ENCODE data around the gene PPP6R1.

The PPP6R1 gene

DNA sequence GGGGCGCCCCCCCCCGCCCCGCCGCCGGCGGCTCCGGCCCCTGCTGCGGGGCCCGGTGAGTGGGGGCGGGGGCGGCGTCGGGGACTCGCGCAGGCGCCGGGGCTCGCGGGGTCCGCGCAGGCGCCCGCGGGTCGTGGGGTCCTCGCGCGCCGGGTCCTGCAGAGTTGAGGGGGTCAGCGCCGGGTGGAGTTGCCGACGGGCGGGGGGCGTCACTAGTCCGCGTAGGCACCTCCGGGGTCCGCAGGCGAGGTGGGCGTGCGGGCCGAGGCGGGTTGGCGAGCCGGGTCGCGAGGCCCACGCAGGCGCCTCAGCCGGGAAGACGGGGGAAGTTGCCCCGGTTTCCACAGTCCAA, 365 bp downstream of the PPP6R1 start:
- peak; percentile 37 to 64 for DNase-seq

DNA sequence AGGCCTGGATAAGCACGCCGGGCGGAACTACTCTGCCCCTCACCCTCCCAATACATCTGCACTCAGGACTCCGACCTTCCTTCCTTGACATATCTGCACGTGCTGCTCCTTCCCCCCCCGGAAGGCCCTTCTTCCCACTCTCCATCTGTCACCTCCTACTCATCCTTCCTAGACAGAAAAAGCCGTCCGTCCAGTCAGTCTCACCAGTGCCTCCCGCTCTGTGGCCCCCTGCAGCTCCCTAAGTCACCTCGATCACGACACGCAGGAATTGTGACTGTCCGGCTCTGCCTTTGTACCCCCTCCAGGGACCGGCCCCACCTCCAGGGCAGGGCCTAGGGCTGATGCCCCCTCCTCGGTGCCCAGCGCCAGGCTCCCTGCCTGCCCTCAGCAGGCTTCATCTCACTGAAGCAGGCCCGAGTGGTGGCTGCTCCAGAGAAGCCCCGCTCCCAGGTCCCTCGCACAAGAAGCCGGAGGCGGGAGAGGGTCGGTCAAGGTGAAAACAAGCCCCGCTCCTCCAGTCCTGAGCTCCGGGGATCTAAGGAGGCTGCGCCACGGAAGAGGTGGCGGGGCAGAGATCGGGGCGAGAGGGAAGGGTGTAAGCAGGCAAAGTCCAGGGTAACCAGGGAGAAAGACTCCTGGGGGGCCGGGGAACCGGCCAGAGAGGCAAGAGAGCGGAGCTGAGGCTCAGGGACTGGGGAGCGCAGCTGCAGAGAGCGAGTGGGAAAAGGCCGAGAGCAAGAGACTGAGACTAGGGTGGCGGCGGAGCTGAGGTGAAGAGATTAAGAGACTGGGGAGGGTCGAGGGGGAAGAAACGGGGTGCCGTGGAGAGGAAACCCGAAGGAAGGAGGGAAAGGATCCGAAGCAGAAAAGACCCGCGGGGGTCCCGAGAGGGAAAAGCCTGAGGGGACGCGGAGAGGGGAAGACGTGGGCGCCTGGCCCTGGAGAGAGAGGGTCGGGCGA, 1.1 kb downstream of the PPP6R1 start:
- DNase-seq, result no peak

DNA sequence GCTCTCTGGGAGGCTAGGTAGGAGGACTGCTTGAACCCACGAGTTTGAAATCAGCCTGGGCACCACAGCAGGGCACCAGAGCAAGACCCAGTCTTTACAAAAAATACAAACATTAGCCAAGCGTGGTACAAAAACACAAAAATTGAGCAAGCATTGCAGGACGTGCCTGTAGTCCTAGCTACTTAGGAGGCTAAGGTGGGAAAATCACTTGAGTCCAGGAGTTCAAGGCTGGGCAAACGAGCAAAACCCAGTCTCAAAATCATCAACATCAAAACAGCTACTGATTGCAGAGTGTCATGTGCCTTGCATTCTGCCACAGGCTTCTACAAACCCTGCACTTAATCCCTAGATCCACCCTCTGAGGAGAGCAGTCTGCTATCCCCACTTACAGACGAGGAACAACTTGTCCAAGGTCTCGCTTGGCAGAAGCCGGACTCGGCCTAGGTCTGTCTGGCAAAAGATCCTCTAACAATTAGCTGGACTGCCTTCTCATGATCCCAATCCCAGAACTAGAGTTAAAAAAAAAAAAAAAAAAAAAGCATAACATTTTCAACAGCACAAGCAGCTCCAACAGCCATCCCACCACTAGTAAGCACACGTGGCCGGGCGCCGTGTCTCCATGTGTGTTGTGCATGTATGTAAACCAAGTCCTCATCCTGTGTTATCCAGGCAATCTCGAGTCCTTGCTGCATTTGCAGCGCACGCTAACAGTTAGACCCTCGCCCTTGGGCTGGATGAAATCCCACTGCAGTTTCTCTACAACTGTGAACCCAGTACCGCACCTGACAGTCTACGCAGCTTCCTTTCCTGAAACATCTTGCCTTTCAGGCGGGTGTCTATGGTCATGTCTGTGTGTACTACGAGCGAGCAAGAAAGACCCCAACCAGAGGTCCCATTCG, 2.0 kb downstream of the PPP6R1 start:
- DNase-seq, result no peak

DNA sequence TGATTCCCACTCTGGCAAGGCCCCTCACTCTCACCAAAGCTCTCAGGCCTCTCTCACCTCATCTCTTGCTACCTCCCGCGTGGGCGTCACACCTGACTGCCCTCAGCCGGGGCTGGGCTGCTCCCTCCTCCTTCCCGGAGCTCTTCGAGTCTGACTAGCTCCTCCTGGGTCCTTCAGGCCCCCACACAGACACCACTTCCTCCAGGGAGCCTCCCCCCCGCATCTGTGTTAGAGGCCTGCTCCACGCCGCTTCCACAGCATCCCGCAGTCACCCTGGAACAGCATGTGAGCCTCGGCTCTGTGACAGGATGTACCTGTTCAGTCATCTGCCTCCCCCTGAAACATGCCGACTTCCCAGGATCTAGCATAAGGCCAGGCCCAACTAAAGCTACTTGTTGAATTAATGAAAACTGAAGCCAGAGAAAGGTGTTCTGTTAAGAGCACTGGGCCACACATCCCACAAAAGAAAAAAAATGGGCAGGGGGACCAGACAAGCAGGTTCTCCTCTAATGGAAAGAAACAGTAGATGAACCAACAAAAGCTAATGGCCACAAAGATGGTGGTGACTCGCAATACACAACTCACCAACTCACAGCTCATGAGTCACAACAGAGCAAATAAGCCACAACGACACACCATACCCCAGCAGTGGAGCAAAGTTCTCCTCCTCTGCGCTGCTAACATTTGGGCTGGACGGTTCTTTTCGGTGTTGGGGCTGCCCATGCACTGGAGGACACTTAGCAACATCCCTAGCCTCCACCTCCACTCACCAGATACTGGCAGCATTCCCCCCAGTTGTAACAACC, 3.0 kb downstream of the PPP6R1 start:
- DNase-seq, result peak; percentile 47 to 62

DNA sequence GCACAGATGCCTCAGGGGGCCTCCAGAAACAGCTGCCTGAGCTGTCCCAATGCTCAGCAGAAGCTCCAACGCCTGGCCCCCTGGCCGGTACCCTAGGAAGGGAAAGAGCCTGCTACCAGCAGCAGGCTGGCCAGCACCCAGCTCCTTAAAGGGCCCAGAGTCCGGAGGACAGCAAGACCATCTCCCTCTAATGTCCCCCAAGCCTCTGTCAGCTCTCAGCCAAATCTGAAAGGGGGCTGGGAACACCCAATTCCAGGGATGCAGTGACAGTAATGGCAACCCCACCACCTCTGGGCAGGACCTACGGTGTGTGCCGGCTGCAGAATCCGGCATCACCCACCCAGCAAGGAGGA, 4.2 kb downstream of the PPP6R1 start:
- DNase-seq, result no peak

DNA sequence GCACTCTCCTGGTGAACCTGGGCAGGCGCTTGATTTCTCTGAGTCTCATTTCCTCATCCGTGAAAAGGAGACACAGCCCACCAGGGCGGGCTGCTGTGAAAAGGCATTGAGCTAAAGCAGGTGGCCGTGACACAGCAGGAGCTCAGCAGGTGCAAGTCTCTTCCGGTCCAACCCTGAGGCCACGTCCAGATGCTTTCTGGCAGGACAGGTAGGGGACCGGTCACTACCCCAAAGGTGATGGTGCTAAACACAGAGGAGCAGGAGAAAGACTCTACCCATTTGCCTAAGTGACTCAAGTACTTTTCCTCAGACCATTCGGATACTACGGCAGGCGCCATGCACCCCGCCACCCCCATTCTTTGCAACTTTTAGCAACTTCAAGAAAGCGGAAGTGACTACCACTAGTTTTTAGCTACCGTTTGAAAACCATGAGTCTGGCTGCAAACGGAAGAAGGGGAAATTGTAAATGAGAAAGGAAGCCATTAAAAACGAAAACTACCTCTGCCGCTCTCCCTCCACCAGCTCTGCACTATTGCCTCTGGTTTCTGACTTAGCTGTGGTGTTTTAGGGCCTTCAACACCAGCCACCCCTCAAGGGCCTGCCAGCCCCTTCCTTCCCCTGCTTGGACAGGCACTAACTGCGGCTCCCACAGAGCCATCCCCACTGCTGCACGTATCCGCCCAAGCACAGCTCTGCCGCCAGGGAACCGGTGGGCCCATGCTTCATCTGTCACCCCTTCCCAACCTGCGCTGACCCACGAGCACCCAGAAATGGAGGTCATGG, 4.8 kb downstream of the PPP6R1 start:
- peak; percentile 68 to 75 for DNase-seq

DNA sequence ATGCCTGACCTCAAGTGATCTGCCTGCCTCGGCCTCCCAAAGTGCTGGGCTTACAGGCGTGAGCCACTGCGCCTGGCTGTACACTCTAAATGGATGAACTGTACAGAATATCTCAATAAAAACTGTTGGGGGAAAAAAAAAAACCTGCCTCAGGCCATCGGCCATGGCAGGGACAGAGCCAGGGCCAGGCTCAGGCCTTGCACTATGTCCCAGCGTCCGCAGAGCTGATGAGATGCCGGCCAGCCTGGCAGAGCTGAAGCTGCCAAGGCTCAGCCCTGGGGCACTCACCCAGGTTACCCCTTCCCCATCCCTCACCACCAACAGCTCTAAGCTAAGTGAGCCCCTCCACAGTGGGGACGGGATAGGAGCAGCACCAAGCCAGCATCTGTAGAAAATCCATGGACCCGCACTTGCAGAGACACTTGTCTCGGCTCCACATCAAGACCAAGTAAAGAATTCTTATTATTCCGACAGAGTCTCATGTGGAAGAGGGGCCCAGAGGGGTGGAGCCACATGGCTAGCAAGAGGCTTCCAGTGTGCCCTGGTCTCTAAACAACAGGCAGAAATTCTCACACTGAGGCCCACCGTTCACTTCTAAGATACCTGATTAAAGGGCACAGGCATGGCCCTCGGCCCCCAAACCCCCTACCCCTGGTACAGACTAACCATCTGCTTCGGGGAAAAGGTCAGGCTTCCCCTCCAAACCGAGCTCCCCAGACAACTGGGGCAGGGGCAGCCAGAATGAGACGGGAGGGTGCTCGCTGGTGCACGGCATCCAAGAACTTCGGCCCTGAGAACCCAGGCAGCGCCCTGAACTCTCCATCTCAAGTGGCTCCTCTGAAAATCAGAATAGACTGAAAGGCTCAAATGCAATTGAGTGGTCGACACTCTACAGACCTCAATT, 5.8 kb downstream of the PPP6R1 start:
- DNase-seq, result no peak

DNA sequence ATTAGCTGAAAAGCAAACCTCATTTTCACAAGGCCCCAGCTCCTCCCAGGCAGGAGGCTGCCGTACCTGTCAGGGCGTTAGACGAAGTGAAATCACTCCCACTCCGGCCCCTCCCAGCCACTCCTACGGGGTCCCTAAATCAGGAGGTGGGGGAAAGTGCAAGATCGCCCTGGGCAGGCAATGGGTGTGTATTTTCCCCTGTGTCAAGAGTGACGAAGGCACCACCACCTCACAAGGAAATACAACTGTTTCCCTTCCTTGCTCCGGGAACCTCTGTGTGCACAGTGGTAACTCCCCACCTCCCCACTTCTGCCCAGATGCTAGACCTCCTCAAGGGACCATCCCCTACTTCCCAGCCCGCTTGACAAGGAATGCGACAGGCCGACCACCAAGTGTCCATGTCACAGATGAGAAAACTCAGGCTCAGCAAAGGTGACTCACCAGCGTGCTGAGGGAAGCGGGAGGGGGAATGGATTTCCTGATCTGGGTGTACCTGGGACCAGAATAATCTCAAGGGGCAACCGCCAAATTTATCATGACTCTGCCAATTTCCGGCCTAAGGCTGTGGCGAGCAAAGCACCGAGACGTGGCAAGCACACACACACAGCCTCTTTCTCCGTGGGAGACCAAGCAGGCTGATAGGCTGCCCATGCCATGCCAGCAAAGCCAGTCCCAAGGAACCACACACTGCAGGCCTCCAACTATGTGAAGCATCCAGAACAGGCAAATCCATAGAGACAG, 7.3 kb downstream of the PPP6R1 start:
- DNase-seq, result peak in 1 of 2 donors; percentile 59

DNA sequence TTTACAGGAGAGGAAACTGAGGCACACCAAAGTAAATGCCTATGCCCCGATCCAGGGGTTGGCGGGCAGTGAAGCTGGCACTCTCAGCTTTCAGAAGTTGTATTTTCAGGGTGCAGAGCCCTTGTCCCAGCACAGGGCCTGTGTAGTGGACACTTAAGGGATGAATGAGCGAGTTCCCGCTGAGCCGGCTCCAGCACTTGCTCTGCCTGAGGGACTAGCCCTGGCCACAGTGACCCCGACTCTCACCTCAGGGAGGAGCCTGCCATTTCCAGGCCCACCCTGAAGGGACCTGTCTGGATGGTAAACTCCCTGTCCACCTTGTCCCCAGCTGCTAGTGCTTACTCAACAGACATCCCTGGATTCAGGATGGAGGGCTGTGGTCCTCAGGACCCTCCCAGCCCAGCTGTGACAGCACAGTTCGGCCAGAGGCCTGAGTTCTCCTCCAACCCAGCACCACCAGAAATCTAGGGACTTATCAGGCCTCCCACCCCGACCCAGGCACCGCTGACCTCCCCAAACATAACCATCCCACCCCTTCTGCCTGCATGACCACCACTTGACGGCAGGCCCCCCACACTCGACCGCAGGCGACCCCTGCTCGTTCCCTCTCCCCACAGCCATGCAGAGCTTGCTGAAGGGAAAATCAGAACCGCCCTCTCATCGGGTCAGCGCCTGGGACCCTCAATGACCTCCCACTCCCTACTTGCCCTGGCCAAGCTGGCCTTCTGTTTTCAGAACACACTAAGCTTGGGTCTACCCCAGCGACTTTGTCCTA, 8.4 kb downstream of the PPP6R1 start:
- DNase-seq, result no peak

DNA sequence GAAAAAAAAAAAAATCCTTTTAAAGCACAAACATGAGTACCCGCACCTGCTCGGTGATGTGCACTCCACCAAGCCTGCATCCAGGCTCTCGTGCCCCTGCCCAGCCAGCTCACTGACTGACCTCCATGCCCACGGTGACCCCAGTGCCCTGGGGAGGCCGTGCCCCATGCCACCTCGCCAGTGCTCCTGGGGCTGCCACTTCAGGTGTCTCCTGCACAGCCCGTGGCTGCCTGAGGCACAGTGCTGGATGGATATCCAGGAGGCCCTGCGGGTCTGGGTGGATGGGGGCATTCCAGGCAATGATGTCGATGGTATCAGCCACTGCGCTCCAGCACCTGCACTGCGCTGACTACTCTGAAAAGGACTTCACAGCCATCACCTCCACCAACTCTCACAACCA, 9.0 kb downstream of the PPP6R1 start:
- no peak for DNase-seq

DNA sequence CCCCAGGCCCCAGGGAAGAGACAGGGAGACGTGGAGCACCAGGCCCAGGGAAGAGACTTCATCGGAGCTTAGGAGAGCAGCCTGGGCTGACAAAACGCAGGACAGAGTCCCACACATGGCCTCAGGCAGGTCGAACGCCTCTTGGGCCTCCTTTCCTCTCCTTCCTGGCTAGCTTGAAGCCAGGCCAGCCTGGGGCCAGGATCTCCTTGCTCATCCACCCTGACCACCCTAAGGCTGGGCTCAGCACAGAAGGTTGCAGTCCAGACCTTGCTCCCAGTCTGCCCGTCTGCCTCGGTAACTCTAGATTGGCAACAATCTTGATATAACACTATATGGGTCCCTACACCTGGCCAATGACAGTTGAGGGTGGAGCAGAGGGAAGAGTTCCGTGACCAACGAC, 10.1 kb downstream of the PPP6R1 start:
- no peak for DNase-seq

DNA sequence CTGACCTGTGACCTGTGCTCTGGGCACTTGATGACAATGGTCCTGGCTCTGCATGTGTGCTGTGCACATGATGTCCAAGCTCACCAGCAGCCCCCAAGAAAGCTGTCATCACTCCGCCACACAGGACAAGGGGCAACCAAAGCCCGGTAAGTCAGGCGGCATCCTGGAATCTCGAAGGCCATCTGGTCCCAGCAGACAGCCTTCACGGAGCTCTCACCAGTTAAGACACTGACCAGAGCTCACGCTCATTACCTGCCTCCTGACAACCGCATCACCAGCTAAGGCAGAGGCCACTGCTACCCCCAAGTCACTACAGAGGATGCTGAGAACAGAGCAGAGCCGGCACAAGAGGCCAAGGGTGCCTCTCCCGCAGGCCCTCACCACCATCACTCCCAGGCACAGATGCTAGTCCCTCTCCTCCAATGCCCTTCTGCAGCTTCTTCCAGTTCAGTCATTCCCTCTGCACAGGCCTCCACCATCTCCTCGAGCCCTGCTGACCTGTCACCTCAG, 10.6 kb downstream of the PPP6R1 start:
- no peak for DNase-seq

DNA sequence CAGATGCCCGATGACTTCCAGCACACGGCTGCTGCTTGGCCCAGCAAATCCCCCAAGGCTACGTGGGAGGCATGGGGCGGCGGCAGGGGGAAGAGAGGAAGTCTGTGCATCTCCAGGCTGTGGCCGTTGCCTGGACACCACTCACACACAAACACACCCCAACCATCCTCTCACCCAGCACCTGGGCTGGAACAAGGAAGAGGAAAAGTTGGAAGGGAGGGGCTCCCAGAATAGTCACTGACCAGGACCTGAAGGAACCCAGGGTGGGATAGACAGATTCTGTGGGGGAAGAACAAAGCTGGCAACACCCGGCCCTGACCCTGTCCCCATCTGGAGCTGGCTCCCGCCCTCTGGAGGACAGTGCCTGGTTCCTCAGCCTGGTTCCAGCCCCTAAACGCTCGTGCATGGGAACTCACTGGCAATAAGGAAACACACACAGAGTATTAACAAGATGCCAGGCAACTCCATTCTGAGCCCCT, 11.2 kb downstream of the PPP6R1 start:
- DNase-seq, result no peak

DNA sequence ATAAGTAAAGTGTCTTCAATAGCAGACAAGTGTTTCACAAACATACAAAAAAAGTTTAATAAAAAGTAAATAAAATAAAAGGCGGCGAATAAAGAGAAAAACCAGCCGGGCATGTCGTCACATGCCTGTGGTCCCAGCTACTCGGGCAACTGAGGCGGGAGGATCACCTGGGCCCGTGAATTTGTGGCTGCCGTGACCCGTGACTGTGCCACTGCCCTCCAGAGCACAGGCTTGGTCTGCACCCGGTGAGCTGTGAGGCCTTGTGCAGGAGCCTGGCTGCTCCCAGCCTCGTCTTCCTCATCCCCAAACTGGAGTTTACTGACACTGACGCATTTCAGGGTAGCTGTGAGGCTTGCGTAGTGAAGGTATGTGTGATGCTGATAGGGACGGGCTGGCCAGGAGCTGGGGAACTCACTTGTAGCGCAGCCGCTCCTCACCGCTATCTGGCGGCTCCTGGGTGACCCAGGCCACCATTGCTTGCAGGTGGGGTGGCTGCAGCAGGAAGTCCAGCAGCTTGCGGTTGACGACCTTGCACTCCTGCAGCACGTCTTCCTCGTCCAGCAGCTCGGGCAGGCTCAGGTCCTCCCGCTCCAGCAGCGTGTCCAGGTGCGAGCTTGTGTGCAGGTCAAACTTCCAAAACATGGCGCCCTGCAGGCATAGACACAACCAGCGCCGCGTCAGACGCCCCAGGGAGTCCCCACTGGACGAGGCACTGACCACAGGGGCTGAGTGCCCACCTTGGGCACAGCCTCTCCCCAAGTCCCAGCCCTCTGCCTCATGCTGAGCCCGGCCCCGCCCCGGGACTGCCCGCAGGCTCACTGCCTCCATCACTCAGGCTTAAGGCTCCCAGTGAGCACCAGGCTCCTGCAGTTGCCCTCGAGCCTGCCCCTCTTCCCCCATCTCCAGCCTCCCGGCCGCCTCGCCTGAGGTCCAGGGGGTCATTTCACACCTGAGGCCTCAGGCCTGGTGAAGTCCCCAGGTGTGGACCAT, 12.1 kb downstream of the PPP6R1 start:
- no peak for DNase-seq

DNA sequence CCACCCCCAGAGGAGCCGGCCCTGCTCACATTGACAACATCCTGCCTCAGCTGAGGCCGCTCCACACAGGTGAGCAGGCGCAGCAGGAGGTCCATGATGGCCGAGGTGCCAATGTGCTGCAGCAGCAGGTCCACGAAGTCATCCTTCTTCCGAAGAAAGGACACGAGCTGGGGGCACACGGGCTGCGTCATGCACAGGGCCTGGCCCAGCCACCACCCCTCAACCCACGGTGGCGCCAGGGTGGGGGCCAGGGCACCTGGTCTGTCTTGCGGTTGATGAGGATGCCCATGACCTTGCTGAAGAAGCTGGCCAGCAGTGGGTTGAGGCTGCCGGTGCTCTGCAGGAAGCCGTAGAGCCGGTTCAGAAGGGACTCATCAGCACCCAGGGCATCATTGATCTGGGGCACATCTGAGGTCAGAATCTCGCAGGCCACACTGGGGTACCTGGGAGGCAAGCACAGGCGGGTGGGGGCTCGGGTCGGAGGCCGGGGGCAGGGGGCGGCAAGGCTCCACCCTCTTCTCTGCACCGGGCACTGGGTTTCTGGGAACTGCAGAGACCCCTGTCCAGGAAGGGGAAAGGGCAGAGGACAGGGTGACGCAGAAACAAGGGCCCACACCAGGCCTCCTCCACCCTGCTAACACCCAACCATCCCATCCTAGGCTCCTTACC, 13.4 kb downstream of the PPP6R1 start:
- no peak for DNase-seq

DNA sequence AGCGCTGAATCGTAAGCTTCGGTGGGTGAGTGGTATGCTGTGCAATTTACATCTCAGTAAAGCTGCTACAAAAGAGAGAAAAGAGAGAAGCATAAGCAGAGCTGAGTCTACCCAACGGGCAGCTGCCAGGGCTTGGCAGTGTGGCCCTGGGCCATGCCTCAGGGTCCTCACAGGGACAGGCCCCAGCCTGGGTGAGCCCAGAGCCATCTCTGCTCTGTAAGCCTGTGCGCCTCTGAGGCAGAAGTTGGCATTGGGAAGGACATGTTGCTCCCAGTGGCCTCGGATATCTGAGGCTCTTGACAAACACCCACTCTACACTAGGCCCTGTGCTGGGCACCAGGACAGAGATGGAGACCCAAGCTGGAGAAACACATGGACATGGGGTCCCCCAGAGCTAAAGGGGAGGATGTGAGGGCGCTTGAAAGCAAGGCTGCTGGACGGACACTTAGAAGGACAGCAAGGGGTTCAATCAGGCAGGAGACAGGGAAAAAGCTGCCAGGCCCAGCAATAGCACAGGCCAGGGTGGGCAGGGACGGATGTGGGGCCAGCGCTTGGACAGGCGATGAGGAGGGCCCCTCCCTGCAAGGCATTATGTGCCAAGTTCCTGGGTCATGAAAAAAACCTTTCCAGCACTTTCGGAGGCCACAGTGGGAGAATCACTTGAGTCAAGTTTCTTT, 14.7 kb downstream of the PPP6R1 start:
- DNase-seq, result no peak

DNA sequence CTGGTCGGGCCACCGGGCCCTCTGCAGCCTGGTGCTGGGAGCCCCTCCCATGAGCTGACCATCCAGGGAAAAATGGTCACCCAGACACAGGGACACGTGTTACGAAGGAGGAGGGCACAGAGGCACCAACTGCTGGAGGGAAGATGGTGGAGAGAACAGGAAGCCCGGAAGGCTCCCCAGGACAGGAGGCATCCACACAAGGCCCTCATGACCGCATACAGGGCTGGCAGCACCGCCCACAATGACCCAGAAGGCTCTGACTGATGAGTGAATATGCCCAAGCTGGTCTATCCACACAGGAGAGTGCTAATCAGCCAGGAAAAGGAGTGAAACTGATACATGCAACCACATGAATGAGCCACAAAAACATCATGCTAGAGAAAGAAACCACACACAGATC, 16.3 kb downstream of the PPP6R1 start:
- no peak for DNase-seq
